HG02840 (cell line): Measurements from ENCODE around the gene SERPINB5.

Source experiments
- ATAC-seq: cut with Tn5 transposase; IDR thresholded peaks from one replicate; pipeline ENCODE4 v1.9.1; 2021; ENCODE audit warnings: mild to moderate bottlenecking, moderate library complexity, moderate number of reproducible peaks; ENCODE audit not compliant: unreplicated experiment, low FRiP score

The SERPINB5 gene

DNA sequence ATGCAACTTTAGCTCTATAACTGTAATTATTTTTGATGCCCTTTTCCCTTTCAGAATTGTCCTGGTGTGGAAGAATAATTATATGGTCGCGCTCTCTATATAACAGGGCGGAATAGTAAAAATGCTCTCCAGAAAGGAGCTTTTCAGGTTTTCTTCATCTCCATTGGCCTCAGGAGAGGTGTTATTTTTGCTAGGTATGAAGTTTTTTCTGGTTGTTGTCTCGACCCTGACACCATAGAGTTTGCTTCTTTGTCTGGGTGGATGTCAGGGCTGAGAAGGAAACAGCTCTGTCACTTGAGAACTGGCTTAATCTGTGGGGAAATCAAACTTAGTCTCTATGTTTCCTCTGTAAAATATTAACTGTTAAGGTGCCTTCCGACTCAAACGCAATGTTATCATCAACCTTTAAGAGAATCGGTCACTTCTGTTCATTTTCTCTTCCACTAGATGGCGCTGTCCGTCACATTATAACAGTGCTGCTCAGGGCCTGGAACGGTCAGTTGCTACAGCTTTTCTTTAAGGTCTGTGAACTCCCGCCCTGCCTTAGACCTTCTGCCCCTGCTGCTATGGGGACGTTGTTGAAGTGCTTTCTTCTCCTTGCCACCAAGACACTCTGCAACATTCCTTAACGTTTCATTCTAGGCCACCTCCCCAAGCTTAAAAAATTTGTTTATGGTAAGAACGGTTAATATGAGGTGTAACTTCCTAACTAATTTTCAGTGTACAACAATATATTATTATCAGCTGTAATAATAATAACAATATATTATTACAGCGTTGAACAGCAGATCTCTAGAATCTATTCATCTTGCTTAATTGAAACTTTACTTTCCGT is 41.6 kb downstream of the SERPINB5 start:
- ATAC-seq, result peak; percentile 89

GRCh38 chr18:63520053-63520685 is 43.4 kb downstream of the SERPINB5 start:
- ATAC-seq, result no peak

DNA sequence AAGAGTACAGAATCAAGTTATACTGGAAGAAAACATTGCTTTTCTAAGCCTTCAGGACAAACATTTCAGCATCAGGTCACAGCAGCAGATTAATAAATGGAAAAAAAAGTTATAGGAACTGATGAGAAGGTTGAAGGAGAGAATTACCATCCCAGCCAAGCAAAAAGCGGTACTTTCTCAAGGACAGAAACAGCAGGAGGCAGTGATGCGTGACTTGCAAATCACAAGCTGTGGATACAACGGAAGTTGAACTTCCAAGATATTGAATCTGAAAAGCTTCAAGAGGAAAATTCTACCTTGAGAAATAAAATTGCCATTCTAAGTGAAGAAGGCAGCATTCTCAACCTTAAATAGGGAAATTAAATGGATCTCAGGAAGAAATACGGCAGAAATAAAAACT is 46.9 kb downstream of the SERPINB5 start:
- no peak for ATAC-seq

DNA sequence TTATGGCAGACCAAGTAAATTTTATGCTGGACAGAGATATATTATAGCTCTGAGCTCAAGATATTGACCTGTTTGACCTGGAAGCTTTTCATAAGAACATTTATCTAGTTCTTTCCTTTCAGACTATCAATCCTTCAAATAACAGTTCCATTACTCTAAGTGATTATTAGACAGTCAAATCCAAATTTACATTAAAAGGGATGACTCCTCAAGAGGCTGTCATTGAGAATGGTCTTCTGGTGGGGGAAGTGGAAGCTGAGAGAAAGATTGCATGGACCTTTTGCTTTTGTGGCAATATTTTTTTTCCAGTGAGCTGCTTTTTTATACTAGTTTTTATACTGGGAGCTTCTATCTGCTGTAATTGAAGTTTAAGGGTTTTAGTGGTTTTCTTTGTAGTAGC is 50.5 kb downstream of the SERPINB5 start:
- ATAC-seq, result no peak

DNA sequence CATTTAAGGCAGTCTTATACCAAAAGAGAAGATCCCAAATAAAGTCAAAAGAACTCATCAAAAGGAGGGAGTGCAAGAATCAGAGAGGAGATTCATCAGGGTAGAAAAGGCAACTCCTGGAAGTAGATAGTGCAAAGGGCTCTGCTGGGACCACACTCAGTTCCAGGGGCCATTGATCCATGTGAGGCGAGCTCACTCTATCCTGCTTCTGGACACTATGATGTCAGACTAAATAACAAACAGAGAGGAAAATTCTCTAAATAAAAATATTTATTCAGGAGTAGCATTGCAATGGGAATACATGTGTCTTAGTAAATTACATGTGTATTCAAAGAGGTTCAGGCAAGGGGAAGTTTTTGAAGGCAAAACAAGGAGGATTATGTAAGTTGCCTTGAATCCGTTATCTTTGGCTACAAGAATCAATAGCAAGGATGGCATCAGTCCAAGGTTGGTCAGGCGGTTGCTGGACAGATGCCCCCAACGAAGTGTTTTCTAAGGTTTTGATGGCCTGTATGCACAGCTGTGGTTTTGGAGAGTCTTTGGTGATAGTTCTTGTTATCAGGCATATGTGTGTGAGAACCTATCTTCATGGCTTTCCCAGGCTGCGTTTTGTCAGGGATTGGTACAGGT is 52.2 kb downstream of the SERPINB5 start:
- no peak for ATAC-seq

- no peak for ATAC-seq
Measured at GRCh38 chr18:63532471-63532870, 55.7 kb downstream of the SERPINB5 start.

DNA sequence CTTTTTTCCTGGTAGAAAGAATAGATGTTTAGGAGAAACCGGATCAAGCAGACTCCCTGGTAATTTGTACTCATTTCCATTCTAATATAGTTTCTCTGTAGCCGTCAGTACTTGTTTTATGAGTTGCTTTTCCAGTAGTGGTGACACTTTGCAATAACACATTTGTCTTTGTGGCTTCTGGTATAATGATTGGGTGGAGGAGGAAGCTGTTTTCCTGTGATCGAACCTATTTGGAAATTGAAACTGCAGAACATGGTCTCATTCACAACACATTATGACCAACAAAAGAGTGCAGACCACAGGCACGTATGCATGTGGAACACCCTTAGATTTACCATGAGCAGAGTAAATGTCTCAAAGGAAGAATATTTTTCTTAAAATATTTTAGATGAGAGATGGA is 57.9 kb downstream of the SERPINB5 start:
- no peak for ATAC-seq

DNA sequence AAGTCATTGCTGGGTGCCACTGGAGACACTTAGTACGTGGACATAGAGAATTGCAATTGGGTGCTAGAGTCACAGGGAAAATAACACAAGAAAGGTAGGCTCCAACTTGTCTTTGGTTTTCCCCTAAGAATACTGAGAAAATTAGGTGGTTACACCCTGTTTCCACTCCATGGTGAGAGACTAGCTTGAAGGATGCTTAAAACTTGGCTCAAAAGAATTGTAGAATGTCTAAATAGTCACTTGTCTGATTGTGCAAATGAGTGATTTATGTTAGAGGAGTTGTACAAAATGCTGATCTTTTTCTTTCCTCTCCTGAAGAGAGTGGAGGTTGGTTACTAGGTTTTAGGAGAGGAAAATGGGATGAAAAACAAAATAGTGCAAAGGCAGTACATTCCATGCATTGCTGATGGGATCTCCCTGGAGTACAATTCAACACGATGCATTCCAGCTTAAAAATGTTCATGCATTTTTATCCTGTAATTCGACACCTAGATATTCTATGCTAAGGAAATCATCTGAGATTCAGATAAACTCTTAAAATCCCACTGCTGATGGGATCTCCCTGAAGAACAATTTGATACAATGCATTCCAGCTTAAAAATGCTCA is 63.2 kb downstream of the SERPINB5 start:
- no peak for ATAC-seq

GRCh38 chr18:63542069-63542468 is 65.3 kb downstream of the SERPINB5 start, which contains the start of gene SERPINB12:
SERPINB12 (plus strand) TSS chr18:63542369; CDS start chr18:63556160, 13,791 bp downstream.
- ATAC-seq, result no peak

- ATAC-seq, result no peak
Measured at GRCh38 chr18:63544017-63544416, 67.3 kb downstream of the SERPINB5 start.

- no peak for ATAC-seq
Measured at GRCh38 chr18:63545000-63545399, 68.2 kb downstream of the SERPINB5 start.

GRCh38 chr18:63550068-63550467 is 73.3 kb downstream of the SERPINB5 start:
- ATAC-seq, result no peak

DNA sequence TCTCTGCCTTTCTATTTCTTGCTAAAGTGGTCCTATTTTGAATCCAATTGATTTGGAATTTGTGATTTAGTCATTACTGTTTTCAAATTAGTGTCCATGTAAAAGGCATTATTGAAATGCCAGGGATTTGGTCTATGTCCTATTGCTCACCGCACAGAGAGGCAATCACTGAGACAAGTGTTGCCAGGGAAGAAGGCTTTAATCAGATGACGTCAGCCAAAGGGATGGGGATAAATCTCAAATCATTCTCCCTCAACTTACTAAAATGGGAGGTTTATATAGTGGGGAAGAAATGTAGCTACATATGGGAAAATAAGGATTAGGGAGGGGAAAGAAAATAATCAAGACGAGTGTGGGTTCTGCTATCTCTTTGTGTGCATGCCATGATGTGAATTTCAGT is 75.0 kb downstream of the SERPINB5 start:
- no peak for ATAC-seq

DNA sequence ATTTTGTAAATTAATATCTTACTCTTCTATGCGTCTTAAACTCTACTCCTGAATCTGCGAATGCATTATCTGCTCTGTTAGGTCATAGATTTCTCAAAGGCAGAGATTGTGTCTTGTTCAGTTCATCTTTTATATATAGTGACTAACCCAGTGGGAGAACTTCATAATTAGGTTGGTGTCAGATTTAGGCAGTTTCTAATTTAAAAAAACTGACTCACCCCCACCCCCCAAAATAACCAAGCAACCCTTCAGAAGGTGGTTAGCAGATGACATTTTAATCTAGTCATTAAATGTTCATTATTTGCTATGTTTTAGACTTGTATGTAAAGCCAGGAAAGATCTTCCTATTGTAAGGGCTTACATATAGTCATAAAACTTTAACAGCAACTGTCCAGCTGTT is 75.8 kb downstream of the SERPINB5 start:
- no peak for ATAC-seq

- ATAC-seq, result no peak
Measured at GRCh38 chr18:63553081-63553480, 76.3 kb downstream of the SERPINB5 start.
